B cell (primary cell): ENCODE measurements around the gene TCERG1L. TPM values are rescaled to one million over a fixed set of nuclear protein-coding genes. Genes with fewer than 3 reads are reported as not detected.

Experiments used
- ATAC-seq: fragments of 200-7000 bp; cut with Tn5 transposase; one replicate; pipeline ENCODE4 v1.10.0; 2021; ENCODE audit warnings: low read depth, mild to moderate bottlenecking, moderate number of reproducible peaks, moderate library complexity
- CTCF ChIA-PET: fragments of 350-600 bp; sonication (Branson Sonifier 250); formaldehyde crosslinking; loops from one replicate; lab custom pipeline; 2021; ENCODE audit warnings: antibody characterized with exemption, inconsistent platforms; lab: Charles Lee
- POLR2A ChIA-PET: fragments of 350-600 bp; sonication (Branson Sonifier 250); formaldehyde crosslinking; loops from one replicate; lab custom pipeline; 2021; ENCODE audit warnings: antibody characterized with exemption; lab: Charles Lee
- DNase-seq: peaks from one replicate; pipeline ENCODE4 v3.0.0; 2013
- H2AFZ ChIP-seq: 2 replicates; pipeline ENCODE4 v1.6.1; 2012; ENCODE audit warnings: mild to moderate bottlenecking, low read depth, low read length; ENCODE audit not compliant: insufficient read depth, poor library complexity, severe bottlenecking
- H3K27ac ChIP-seq, 2 donors: 1 replicate in 1 of 2; 2 replicates in 1 of 2; pipeline ENCODE4 v1.5.1; 2012 to 2013; ENCODE audit warnings: low read length in 2 of 2, mild to moderate bottlenecking in 2 of 2, moderate library complexity in 1 of 2
- H3K27me3 ChIP-seq, 4 experiments: fragments of 200-600 bp in 1 of 4; sonication (generic) in 1 of 4; replicated peaks in 1 of 4; 1 replicate in 2 of 4; 2 replicates in 2 of 4; pipeline versions ENCODE4 v1.6.1 to v1.7.0; 2013 to 2016; ENCODE audit warnings: low read length in 3 of 4, mild to moderate bottlenecking in 2 of 4, mixed read lengths in 1 of 4, moderate library complexity in 1 of 4; ENCODE audit not compliant: insufficient read depth in 4 of 4, control insufficient read depth in 3 of 4; ENCODE audit errors: control extremely low read depth in 1 of 4
- H3K36me3 ChIP-seq, 2 experiments: replicated peaks in 1 of 2; 1 replicate in 1 of 2; 2 replicates in 1 of 2; pipeline versions ENCODE4 v1.6.1 to v1.7.1; 2013; ENCODE audit warnings: low read length in 1 of 2; ENCODE audit not compliant: insufficient read depth in 2 of 2, control insufficient read depth in 1 of 2; ENCODE audit errors: control extremely low read depth in 1 of 2, extremely low read depth in 1 of 2
- H3K4me1 ChIP-seq, 2 donors: fragments of 200-600 bp in 1 of 2; sonication (generic) in 1 of 2; 1 replicate in 1 of 2; 2 replicates in 1 of 2; pipeline versions ENCODE4 v1.5.1 to v1.6.1; 2013 to 2017; ENCODE audit warnings: low read length in 2 of 2; ENCODE audit not compliant: control insufficient read depth in 2 of 2, insufficient read depth in 2 of 2
- H3K4me2 ChIP-seq: replicated peaks from 2 replicates; pipeline ENCODE3; 2012; ENCODE audit warnings: mild to moderate bottlenecking, low read depth, low read length; ENCODE audit not compliant: poor library complexity, severe bottlenecking
- H3K4me3 ChIP-seq, 5 experiments: fragments of 200-600 bp in 1 of 5; sonication (generic) in 1 of 5; 1 replicate in 3 of 5; 2 replicates in 2 of 5; pipeline versions ENCODE4 v1.5.1 to v1.7.0; 2011 to 2016; ENCODE audit warnings: low read length in 4 of 5, mild to moderate bottlenecking in 4 of 5, low read depth in 2 of 5, control low read depth in 1 of 5, moderate library complexity in 1 of 5; ENCODE audit not compliant: insufficient read depth in 1 of 5; ENCODE audit errors: control extremely low read depth in 1 of 5, extremely low read depth in 1 of 5
- H3K79me2 ChIP-seq: fragments of 200-600 bp; sonication (generic); one replicate; pipeline ENCODE4 v1.6.0; 2016; ENCODE audit warnings: low read length; ENCODE audit not compliant: control insufficient read depth, insufficient read depth
- H3K9ac ChIP-seq: fragments of 200-600 bp; sonication (generic); 2 replicates; pipeline ENCODE4 v1.6.1; 2017; ENCODE audit warnings: mild to moderate bottlenecking, low read length, moderate library complexity
- H3K9me3 ChIP-seq, 3 donors: one replicate each; pipeline versions ENCODE4 v1.6.1 to v1.7.1; 2013; ENCODE audit warnings: low read length in 2 of 3; ENCODE audit not compliant: control insufficient read depth in 2 of 3, insufficient read depth in 1 of 3; ENCODE audit errors: control extremely low read depth in 1 of 3
- H4K20me1 ChIP-seq: 2 replicates; pipeline ENCODE4 v1.6.0; 2012; ENCODE audit warnings: mild to moderate bottlenecking, low read length; ENCODE audit not compliant: insufficient read depth, control insufficient read depth, poor library complexity, severe bottlenecking
- H3K27ac Mint-ChIP-seq: one replicate; pipeline ENCODE4 v1.8.0; 2021; ENCODE audit warnings: mixed read lengths
- H3K27me3 Mint-ChIP-seq: one replicate; pipeline ENCODE4 v1.8.0; 2021; ENCODE audit warnings: mixed read lengths
- H3K4me1 Mint-ChIP-seq: one replicate; pipeline ENCODE4 v1.8.0; 2021; ENCODE audit warnings: mixed read lengths
- H3K4me3 Mint-ChIP-seq: one replicate; pipeline ENCODE4 v1.8.0; 2021; ENCODE audit warnings: mixed read lengths
- H3K9me3 Mint-ChIP-seq: one replicate; pipeline ENCODE4 v1.8.0; 2022; ENCODE audit warnings: mixed read lengths; ENCODE audit not compliant: insufficient read depth
- EZH2 ChIP-seq: IDR thresholded peaks from 2 replicates; pipeline ENCODE4 v1.6.1; 2012; ENCODE audit warnings: borderline replicate concordance, low read depth, mild to moderate bottlenecking, moderate library complexity, low read length; ENCODE audit not compliant: insufficient read depth, poor library complexity, severe bottlenecking
- WGBS: methylation state at CpG from one replicate; pipeline ENCODE4 v1.1.5; 2013; ENCODE audit warnings: missing lambda C conversion rate; ENCODE audit not compliant: insufficient coverage; 5-methylcytosine and 5-hydroxymethylcytosine counted together
- intact Hi-C: fragments of 100-400 bp; cut with micrococcal nuclease; formaldehyde crosslinking; loops from one replicate; pipeline ENCODE4 v1.10.0; 2022
- polyA plus RNA-seq: library from polyadenylated mRNA; depleted of rRNA; stranded (reverse); fragments of >200 nt; gene quantifications from 2 replicates; pipeline ENCODE4 v1.2.3, GENCODE V29; 2012
- total RNA-seq, 2 donors: library from RNA; stranded (reverse); fragments of 120-200 nt in 1 of 2; gene quantifications; 1 replicate in 1 of 2; 2 replicates in 1 of 2; pipeline versions ENCODE4 v1.2.3 to v1.2.4, GENCODE V29; 2013 to 2022
- TF ChIP-seq, protein P1 (sequence below): fragments of 200-600 bp; IDR thresholded peaks from one replicate; pipeline ENCODE4 v1.8.0; 2022; ENCODE audit warnings: antibody characterized with exemption, mild to moderate bottlenecking

The TCERG1L gene
- total and polyA plus RNA-seq, 2 donors (not counting 1 experiment from before 2014, with no cell fraction given) = 0.10 TPM; not detected in 1

DNA sequence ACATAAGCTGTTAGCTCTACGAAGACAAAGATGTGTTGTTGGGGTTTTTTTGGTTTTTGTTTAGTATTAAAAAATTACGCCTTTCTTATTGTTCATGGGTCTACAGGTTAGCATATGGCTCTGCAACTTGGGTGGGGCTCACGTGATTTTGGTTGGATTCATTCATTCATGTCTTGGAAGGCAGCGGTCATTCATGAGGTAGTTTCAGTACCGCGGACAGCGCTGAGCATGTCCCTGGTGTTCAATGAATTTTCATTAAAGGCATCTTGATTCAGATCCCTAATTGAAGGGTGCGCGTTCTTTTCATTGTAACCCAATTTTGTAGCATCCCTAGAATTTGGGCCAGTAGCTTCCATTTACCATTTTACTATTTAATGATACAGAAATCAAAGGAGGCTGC, 42.9 kb upstream of the TCERG1L start:
- Histone ChIP-seq H2AFZ (no peak overlapping the region), H3K4me3 (no peak overlapping the region), H3K79me2 (no peaks in the 10 kb centered on the region), H4K20me1 (no peaks in the 10 kb centered on the region), H3K36me3 (no peaks in the 10 kb centered on the region), H3K4me2 (no peak overlapping the region), H3K4me1 (no peaks in the 10 kb centered on the region), H3K9me3 (peaks cover 0 to 18% (median 0%) of the 10 kb centered on the region in 3 donors), H3K27me3 (no peaks in the 10 kb centered on the region), H3K27ac (no peak overlapping the region), H3K9ac (no peak overlapping the region)
- no peak overlapping the region for H3K27ac Mint-ChIP-seq
- intact Hi-C loops = no loop called here
- H3K4me3 Mint-ChIP-seq = no peak overlapping the region
- POLR2A ChIA-PET = no interaction called here
- no peak for TF ChIP-seq EZH2
- H3K27me3 Mint-ChIP-seq = no peaks in the 10 kb centered on the region
- 80% methylated on average over 5 of the region's 9 CpGs for WGBS
- H3K9me3 Mint-ChIP-seq = peaks cover 4% of the 10 kb centered on the region
- ATAC-seq = no peak
- DNase-seq = no peak
- CTCF ChIA-PET = no interaction called here
- H3K4me1 Mint-ChIP-seq = no peaks in the 10 kb centered on the region

DNA sequence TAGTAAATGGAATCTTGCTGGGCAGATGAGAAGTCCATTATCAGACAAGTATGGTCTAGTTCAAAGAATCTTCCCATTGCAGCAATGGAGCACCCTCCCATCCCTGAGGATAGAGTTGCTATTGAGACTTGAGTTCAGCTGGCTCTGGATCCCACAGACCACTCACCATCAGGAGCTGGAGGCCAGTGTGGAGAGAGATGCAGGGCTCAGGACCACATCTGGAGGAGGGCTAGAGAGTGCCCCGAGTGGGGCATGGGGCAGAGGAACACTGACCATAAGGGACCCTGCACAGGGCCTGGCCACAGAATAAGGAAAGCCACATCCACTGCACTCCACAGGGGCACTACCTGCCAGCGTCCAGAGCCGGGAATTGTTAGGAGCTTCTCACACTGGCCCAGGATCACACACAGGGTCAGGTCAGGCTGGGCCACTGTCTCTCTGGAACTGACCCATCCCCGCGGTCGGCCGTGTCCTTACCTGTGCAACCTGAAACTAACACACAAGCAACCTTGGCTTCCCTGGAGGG, 41.3 kb upstream of the TCERG1L start:
- intact Hi-C loops = no loop called here
- no peaks in the 10 kb centered on the region for H3K79me2 ChIP-seq
- 96% methylated on average over 7 of the region's 7 CpGs for WGBS
- Mint-ChIP-seq H3K4me1 (no peaks in the 10 kb centered on the region), H3K4me3 (no peak overlapping the region), H3K9me3 (peaks cover 4% of the 10 kb centered on the region), H3K27ac (no peak overlapping the region), H3K27me3 (no peaks in the 10 kb centered on the region)
- H3K9ac ChIP-seq = no peak overlapping the region
- ATAC-seq (no peak), DNase-seq (no peak)
- H3K4me3 ChIP-seq = no peak overlapping the region
- peaks cover 0 to 23% (median 0%) of the 10 kb centered on the region in 3 donors for H3K9me3 ChIP-seq
- no peak overlapping the region for H3K4me2 ChIP-seq
- no peaks in the 10 kb centered on the region for H3K4me1 ChIP-seq
- H3K27me3 ChIP-seq = no peaks in the 10 kb centered on the region
- H3K36me3 ChIP-seq = no peaks in the 10 kb centered on the region
- H3K27ac ChIP-seq = no peak overlapping the region
- ChIA-PET CTCF (no interaction called here), POLR2A (no interaction called here)
- TF ChIP-seq, protein P1, sequence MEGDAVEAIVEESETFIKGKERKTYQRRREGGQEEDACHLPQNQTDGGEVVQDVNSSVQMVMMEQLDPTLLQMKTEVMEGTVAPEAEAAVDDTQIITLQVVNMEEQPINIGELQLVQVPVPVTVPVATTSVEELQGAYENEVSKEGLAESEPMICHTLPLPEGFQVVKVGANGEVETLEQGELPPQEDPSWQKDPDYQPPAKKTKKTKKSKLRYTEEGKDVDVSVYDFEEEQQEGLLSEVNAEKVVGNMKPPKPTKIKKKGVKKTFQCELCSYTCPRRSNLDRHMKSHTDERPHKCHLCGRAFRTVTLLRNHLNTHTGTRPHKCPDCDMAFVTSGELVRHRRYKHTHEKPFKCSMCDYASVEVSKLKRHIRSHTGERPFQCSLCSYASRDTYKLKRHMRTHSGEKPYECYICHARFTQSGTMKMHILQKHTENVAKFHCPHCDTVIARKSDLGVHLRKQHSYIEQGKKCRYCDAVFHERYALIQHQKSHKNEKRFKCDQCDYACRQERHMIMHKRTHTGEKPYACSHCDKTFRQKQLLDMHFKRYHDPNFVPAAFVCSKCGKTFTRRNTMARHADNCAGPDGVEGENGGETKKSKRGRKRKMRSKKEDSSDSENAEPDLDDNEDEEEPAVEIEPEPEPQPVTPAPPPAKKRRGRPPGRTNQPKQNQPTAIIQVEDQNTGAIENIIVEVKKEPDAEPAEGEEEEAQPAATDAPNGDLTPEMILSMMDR = no peak
- TF ChIP-seq EZH2 = no peak
- H2AFZ ChIP-seq = no peak overlapping the region
- H4K20me1 ChIP-seq = no peaks in the 10 kb centered on the region
